Measurements from ENCODE around the gene KPNA6. TPM values are rescaled to one million over a fixed set of nuclear protein-coding genes. Genes with fewer than 3 reads are reported as not detected.

Gene KPNA6
- total RNA-seq, 4 donors from 2014 or later, result 26.9 to 69.9 (median 38.5) TPM

DNA sequence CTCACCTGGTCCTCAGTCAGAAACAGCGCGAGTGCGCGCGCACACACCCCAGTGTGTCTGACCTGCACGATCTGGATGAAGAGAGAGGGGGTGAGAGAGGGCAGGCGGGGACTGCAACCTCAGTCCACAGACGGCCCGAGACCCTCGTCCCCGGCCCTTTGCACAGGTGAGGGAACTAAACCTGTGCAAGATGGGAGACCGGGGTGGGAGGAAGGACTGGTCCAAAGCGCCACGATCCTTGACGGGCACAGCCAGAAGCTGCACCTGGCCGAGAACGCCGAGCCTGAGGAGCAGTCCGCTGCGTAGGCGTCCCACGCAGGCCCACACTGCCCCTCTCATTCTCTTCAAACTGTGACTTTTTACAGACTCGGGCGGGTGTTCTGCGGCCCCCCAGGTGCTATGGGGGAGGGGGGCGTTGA, 97.1 kb downstream of the KPNA6 start:
- Histone ChIP-seq H3K4me1 (peaks cover 0 to 12% of the 10 kb centered on the region in 2 donors), H3K27ac (peak overlapping the region; percentile 53 to 71), H3K9me3 (no peaks in the 10 kb centered on the region), H3K36me3 (no peaks in the 10 kb centered on the region), H3K27me3 (no peaks in the 10 kb centered on the region), H3K4me3 (peak overlapping the region; percentile 51 to 52)
- intact Hi-C loops (cut with DNase I; ENCODE audit: low total_unique reads), result no loop called here
- TF ChIP-seq POLR2A (IDR thresholded peaks at IDR 0.05) (no peak), CTCF (IDR thresholded peaks at IDR 0.05) (no peak)
- peak in 1 of 2 donors; percentile 26 for DNase-seq

GRCh38 chr1:32205401-32206370, 97.8 kb downstream of the KPNA6 start, which contains the start of gene IQCC:
Gene IQCC, plus strand, starts transcription at chr1:32205671. Its CDS starts 11 bp downstream, at chr1:32205682.
- peak within 1 kb of the TSS; percentile 53 to 71 for H3K27ac ChIP-seq
- no peaks in the 10 kb centered on the region for H3K36me3 ChIP-seq
- TF ChIP-seq POLR2A (IDR thresholded peaks at IDR 0.05) (peak; percentile 26 to 71), CTCF (IDR thresholded peaks at IDR 0.05) (peak in 1 of 4 experiments; percentile 2)
- DNase-seq, result peak; percentile 85 to 86
- intact Hi-C loops (cut with DNase I; ENCODE audit: low total_unique reads), result no loop called here
- H3K4me1 ChIP-seq, result peaks cover 0 to 12% of the 10 kb centered on the region in 2 donors
- peak within 1 kb of the TSS; percentile 51 to 52 for H3K4me3 ChIP-seq
- H3K27me3 ChIP-seq, result no peaks in the 10 kb centered on the region
- H3K9me3 ChIP-seq, result no peaks in the 10 kb centered on the region

DNA sequence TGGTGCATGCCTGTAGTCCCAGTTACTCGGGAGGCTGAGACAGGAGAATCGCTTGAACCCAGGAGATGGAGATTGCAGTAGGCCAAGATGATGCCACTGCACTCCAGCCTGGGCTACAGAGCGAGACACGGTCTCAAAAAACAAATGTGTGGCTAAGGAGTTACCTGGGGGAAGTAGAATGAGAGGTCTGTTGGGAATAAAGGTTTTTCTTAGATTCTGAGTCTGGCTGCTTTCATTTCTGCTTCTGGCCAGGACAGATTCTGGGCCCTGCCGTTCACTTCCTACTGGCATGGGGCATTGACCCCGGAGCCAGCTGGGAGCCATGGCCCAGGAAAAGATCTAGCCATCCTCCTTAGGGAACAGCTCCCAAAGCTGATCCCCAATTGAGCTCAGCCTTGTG, 100.6 kb downstream of the KPNA6 start:
- H3K9me3 ChIP-seq, result no peaks in the 10 kb centered on the region
- no peaks in the 10 kb centered on the region for H3K36me3 ChIP-seq
- H3K4me1 ChIP-seq, result peaks cover 0 to 5% of the 10 kb centered on the region in 2 donors
- H3K4me3 ChIP-seq, result no peak overlapping the region
- TF ChIP-seq CTCF (IDR thresholded peaks at IDR 0.05) (no peak), POLR2A (IDR thresholded peaks at IDR 0.05) (no peak)
- intact Hi-C loops (cut with DNase I; ENCODE audit: low total_unique reads), result no loop called here
- no peak for DNase-seq
- no peak overlapping the region for H3K27ac ChIP-seq
- no peaks in the 10 kb centered on the region for H3K27me3 ChIP-seq

DNA sequence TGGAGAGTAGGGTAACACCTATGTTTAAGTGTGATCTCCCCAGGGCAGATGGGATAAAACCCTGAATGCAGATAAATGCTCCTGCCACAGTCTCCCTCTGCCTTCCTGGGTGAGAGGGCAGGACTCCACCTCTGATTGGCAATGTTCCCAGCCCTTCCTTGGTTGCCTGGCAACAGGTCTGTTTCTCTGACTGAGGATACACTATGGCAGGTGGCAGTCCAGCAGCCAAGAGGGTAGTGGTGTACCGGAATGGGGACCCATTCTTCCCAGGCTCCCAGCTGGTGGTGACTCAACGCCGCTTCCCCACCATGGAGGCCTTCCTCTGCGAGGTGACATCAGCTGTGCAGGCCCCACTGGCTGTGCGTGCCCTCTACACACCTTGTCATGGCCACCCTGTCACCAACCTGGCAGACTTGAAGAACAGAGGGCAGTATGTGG, 101.1 kb downstream of the KPNA6 start, which contains the start of gene DCDC2B:
DCDC2B (plus strand) TSS at position 199 of the 438 bp plus-strand sequence; CDS start at position 204, 5 bp downstream.
- Histone ChIP-seq H3K27ac (no peak within 1 kb of the TSS), H3K27me3 (no peaks in the 10 kb centered on the region), H3K4me3 (no peak within 1 kb of the TSS), H3K4me1 (peaks cover 0 to 5% of the 10 kb centered on the region in 2 donors), H3K9me3 (no peaks in the 10 kb centered on the region), H3K36me3 (no peaks in the 10 kb centered on the region)
- intact Hi-C loops (cut with DNase I; ENCODE audit: low total_unique reads), result no loop called here
- no peak for TF ChIP-seq POLR2A (IDR thresholded peaks at IDR 0.05)
- TF ChIP-seq CTCF (IDR thresholded peaks at IDR 0.05), result no peak
- DNase-seq, result peak in 1 of 2 donors; percentile 38

Measured in uterus (tissue), 4 donors.